Stimulated activated CD4-positive, alpha-beta T cell treated with anti-CD3 and anti-CD28 coated beads, Interleukin-1b, Interleukin-23, amount 100 ng/mL, for 4 hours (primary cell): ENCODE data around the gene AMZ2.
A peak's percentile ranks its signal among the peaks of the same experiment; 100 is the strongest.
"Not testable (repeated sequence)": the region's sequence is repeated elsewhere in the genome, so short reads cannot be mapped to it uniquely, and the experiment has no call there.

Experiments
- DNase-seq, 2 donors: peaks; one replicate each; pipeline ENCODE4 v3.0.0-alpha.2; 2020; ENCODE audit warnings: low read depth in 2 of 2

The AMZ2 gene

DNA sequence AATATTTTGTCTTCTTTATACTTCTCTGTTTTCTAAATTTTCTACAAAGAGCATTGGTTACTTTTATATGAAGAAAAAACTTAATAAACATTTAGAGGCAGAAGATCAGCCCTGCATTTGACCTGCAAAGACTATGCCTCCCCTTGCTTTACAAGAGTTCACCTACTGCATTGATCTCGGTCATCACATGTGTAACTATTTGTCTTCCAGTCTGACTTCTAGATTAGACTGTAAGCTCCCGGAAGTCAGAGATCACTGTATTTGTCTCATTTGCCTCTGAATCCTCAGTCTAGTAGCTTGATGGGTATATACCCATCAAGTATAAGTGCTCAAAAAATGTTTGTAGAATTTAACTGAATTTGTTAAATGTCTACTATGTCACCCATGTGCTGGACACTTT is 27.7 kb upstream of the AMZ2 start:
- DNase-seq: not testable (repeated sequence)

DNA sequence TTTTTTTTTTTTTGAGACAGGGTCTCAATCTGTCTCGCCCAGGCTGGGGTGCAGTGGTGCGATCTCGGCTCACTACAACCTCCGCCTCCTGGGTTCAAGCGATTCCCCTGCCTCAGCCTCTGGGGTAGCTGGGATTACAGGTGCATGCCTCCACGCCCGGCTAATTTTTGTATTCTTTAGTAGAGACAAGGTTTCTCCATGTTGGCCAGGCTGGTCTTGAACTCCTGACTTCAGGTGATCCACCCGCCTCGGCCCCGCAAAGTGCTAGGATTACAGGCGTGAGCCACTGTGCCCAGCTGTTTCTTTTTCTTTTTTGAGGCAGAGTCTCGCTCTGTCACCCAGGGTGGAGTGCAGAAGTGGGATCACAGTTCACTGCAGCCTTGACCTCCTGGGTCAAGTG is 27.1 kb upstream of the AMZ2 start:
- DNase-seq: not testable (repeated sequence)

DNA sequence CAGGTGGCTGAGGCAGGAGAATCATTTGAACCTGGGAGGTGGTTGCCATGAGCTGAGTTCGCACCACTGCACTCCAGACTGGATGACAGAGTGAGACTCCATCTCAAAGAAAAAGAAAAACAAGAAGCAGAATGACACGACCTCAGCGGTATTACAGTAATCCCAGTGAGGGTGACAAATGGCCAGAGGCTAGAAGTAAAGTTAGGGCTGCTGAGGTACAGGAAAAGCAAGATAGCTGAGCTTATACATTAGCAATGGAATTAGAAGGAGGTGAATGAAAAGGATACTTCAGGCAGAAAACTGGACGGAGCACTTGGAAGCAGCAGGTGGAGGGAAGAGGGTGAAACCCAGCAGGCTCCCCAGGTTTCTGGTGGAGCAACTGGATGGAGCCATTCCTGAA is 26.1 kb upstream of the AMZ2 start:
- no peak for DNase-seq

DNA sequence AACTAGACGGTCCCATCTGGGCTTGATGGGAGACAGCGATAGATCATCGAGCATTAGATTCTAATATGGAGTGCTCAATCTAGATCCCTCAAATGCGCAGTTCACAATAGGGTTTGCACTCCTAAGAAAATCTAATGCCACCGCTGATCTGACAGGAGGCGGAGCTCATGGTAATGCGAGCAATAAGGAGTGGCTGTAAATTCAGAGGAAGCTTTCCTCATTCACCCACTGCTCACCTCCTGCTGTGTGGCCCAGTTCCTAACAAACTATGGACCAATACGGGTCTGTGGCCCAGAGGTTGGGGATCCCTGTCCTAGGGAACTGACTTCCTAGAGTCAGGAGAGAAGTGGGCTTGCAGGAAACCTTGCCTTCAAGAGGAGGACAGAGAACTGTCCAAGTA is 25.2 kb upstream of the AMZ2 start:
- no peak for DNase-seq

DNA sequence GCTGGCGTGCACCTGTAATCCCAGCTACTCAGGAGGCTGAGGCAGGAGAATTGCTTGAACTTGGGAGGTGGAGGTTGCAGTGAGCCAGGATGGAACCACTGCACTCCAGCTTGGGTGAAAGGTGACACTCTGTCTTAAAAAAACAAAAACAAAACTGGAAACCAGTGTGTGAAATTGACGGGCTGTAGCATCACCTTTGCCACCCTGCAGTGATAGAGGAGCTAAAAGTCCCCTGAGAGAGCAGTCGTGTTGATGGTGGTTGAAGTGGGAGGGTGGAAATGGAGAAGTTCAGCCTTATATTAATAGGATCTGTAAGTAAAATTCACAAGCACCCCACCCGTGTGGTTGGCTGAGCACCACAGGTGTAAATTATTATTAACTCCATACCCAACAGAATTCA is 22.8 kb upstream of the AMZ2 start:
- not testable (repeated sequence) for DNase-seq

DNA sequence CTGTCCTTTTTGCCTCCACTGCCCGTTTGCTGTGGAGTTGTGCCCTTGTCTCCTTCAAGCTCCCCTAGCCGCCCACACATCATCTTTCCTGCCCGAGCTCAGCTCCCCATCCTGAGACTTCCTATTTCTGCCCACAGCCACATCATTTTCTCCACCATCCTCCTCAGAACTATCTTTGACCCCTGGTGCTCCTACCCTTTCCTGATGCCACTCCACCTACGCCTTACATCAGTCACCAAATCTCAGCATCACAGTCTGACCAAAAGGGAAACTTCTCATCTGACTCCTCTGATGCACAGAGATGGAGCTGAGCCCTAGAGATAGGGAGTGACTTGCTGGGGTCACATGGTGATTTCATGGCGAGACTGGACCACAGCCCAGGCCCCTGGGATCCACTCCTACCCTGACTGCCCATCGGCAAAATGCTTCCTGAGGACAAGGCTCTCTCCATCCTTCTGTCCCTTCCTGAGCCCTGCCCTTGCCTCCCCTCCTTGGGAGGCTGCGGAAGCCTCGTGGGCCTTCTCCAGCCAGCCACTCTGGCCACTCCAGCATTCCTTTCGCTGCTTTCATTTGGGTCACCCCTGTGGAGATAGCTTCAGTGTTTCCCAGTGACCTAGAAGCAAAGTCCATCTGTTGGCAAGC is 19.7 kb upstream of the AMZ2 start:
- DNase-seq: not testable (repeated sequence)

DNA sequence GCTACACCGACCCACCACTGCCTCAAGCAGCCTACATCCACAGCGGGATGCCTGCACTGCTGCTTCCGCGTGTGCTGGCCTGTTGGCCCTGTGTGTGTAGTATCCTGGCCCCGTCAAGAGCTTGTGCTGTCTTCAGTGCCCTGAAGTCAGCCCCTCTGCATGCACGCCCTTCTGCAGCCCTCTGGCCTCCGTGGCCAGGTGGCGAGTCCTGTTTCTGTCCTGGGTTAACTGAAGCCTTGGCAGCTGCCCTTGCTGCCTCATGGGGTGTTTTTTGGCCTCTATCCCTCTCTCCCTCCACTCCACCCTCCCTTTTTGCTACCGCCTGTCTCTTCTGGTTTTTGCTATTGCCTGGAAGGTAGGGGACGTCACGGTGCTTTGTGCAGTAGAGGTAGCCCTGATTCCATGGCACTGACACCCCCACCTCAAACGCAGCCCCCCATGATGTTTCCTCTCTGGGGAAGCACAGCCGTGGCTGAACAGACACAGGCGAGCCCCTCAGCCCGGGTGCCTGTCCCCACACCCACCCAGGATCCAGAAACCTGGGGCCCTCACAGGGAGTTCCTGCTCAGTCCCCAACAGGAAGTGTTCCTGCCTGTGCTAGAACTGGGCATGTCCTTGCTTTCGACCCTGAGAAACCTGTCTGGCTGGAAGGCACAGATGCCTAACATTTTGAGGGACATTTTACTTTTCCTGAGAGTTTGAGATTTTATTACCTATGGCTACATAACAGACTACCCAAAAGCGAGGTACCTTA is 18.8 kb upstream of the AMZ2 start:
- no peak for DNase-seq

DNA sequence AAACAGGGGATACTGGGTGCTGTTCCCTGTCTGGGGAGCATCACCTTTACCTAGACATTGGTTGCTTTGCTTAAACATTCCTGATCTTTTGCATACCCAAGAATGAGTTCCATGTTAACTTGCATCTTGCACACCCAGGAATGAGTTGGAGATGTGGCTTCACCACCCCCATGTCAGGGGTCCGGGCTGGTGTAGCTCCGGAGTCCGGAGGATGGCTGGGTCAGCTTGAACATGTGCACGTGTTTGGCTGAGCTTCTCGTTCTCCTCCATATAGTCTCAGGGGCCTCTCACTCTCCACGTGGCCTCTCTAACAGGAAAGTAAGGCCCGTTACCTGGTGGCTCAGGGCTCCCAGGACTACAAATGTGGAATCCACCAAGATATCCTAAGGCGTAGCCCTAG is 18.2 kb upstream of the AMZ2 start:
- DNase-seq: no peak

DNA sequence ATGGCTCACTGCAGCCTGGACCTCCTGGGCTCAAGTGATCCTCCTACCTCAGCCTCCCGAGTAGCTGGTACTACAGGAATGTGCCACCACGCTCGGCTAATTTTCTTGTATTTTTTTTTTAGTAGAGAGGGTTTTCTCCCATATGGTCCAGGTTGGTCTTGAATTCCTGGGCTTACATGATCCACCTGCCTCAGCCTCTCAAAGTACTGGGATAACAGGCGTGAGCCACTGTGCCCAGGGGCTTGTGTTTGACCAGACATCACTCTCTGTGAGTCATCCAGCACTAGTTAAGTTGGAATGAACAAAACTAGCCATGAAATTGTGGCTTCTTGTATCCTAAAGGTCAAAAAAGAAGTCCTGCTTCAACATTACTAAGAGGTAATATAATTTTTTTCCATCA is 16.7 kb upstream of the AMZ2 start:
- DNase-seq: not testable (repeated sequence)

DNA sequence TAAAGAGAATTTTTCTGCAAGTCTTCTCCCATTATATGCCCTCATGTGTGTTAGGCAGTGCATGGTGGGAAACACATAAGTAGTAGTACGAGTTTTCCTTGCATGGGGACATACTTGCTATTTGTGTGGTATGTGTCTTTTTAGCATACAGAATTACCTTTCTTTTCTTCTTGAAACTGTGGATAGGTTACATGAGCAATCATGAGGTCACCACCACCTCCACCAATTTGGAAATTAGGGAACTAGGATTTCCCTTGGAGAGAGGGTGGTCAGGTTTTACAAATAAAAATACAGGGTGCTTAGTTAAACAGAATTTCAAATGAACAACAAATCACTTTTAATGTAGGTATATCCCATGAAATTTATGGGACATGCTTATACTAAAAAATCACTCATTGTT is 16.3 kb upstream of the AMZ2 start:
- no peak for DNase-seq

DNA sequence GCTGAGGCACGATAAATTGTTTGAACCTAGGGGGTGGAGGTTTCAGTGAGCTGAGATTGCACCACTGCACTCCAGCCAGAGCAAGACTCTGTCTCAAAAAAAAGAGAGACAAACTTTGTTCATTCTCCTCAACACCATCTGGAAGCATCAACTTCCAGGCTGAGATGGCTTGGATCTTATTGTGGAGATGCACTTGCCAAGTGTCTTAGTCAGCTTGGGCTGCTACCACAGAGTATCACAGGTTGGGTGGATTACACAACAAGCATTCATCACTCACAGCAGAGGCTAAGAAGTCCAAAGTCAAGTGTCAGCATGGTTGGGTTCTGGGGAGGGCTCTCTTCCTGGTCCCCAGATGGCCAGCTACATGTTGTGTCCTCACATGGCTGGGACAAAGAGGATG is 15.1 kb upstream of the AMZ2 start:
- DNase-seq: not testable (repeated sequence)

DNA sequence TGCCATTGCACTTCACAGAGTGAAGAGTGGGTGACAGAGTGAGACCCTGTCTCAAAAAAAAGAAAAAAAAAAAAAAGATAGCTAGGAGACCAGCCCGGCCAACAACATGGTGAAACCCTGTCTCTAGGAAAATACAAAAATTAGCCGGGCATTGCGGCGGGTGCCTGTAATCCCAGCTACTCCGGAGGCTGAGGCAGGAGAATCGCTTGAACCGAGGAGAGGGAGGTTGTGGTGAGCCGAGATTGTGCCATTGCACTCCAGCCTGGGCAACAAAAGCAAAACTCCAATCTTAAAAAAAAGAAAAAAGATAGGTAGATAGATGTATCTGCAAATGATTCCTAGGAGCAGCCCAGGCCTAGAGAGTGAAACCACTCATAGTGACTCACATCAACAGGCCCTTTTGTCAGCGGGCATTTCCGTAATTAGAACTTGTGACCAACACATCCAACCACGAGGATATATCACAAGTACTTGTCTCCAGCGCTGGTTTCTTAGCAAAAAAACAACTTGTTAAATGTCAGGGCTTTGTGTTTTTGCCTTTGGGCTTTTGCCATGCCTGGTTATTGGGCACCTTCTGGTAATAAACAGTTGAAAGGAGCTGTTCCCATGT is 13.0 kb upstream of the AMZ2 start:
- not testable (repeated sequence) for DNase-seq

DNA sequence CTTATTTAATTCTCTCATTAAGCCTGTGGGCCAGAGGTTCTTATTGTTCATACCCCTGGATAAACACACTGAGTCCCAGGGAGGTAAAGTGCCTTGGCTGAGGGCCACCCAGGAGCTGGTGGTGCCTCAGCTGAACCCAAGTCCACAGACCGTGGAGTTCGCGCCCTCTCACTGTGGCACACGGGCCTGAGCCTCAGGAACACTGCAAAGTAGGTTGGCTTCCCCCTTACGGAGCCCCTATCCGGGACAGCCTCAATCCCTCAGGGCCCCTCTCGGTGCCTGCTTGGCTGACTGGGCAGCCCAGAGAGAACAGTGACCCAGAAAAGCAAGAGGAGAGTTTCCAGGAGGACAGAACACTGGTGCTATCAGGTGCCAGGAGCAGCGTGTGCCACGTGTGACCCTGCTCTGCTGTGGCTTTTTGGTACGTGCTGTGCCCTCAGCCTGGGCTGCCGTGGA is 12.5 kb upstream of the AMZ2 start:
- DNase-seq: not testable (repeated sequence)

DNA sequence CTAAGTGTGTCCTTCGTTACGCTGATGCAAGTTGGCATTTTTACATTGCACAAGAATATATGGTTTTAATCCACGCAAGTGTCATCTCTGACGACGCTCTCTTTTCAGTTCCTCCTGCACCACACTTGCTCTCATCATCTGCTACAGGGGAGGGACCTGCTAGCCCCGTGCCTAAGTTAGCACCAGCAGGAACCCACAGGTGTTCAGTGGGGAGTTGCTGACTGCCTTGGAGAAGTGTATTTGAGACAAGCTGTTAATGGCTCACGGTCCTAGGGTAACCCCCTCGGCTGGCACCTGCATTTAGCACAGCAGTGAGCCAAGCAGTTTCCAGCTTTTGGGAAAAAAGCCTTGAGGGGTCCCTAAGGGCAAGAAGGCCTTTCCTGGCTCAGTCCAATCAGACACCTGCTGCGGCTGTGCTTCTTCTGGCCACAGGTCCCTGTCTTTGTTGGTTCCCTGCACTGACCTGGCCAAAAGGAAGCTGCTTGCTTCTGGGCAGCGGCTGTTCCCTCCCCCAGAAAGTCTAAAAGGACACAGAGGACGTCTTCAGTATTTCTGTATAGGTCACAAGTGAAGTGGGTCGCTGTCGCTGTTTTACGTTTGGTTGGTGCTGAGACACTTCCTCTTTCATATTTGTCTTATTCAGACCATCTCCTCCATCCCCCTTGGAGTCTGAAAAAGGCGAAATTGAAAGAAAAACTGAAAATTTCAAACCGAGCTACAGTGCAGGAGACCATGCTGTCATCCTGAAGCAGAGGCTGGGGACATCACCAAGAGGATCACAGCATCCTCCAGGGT is 10.3 kb upstream of the AMZ2 start:
- DNase-seq: not testable (repeated sequence)

DNA sequence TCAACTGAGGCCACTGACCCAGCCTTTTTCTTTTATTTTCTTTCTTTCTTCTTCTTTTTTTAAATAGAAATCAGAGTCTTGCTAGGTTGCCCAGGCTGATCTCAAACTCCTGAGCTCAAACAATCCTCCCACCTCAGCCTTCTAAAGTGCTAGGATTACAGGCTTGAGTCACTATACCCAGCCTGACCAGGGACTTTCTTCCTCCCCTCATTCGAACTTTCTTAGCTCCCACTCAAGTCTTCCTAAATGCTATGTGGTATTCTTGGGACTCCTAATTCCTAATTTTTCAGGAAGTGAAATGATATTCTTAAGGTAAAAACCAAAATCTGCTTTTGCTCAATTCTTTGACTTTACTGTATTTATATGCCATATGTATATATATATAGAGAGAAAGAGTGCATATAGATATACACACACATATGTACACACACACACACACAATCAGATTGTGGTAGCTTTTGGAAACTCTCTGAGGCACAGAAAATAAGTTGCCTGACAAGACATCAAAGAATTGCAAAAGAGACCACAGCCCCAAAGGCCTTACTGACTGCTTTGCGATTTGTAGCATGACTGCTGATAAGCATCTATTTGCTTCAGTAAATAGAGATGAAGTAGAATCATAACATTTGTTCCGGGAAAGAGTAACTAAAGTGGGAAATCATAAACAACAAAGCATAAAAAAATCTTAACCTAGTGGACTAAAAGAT is 9.5 kb upstream of the AMZ2 start:
- DNase-seq: no peak

DNA sequence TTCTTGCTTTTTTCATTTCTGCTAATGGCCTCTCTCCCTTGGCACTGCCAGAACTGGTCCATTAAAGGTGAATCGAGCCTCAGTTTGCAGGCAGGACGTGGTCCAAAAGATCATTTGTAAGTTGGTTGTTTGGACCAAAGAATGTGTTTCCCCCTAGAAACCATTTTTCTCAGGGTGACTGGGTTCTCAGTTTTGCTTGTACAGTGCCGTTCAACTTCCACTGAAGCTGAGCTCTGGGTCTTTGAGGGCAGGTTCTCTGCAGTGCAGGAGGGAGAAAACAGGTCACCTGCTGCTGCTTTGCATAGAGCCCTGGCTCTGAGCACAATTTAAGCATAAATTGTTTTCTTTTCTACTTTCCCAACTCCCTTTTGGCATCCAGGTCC is 9.0 kb upstream of the AMZ2 start:
- no peak for DNase-seq

DNA sequence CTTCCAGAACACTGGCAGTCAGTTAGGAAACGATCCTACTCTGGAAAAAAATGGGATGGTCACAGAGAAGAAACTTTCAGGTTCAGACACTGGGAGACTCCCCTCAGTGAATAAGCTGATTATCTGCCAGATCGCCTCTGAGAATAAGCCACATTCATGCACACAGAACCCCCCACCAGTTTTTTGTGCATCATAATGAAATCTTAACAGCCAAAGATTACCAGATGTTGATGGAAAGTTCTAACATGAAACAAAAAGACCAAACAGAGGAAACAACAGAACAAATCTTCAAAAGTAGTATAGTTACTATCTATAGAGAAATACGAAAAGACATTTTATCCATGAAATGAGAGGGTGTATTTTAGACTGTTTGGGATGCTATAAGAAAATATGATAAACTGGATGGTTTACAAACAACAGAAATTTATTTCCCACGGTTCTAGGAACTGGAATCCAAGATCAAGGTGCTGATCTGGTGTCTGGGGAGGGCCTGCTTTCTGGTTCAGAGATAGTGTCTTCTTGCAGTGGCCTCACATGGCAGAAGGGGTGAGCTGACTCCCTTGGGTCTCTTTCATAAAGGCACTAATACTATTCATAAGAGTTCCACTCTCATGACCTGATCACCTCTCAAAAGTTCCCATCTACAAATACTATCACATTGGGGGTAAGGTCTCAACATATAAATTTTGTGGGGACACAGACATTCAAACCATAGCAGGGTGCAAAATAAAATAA is 8.0 kb upstream of the AMZ2 start:
- DNase-seq: no peak

DNA sequence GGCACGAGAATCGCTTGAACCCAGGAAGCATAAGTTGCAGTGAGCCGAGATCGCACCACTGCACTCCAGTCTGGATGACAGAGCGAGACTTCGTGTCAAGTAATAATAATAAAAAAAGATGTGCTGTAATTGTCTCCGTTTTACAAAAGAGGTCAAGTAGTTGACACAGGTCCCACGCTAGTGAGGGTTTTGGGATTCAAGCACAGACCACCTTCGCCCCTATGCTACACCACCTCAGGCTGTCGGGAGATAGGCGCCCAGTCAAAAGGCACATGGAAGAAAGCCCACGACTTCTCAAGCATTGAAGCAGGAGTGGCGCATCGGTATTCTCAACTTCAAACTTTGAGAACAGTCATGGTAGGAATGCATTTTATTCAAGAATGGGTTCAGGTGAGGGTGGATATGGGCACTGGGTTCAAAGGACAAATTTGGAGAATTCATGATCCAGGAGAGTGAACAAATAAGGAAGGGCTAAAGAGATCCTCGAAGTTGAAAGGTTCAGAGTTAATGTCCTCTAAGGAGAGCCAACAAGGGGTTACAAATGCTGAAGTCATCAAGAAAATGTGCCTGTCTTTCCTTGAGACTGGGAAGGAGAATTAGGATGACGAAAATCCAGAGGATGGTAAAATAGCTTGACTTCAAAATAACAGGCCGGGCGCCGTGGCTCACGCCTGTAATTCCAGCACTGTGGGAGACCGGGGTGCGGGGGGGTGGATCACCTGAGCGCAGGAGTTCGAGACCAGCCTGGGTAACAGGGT is 1.4 kb upstream of the AMZ2 start:
- no peak for DNase-seq

DNA sequence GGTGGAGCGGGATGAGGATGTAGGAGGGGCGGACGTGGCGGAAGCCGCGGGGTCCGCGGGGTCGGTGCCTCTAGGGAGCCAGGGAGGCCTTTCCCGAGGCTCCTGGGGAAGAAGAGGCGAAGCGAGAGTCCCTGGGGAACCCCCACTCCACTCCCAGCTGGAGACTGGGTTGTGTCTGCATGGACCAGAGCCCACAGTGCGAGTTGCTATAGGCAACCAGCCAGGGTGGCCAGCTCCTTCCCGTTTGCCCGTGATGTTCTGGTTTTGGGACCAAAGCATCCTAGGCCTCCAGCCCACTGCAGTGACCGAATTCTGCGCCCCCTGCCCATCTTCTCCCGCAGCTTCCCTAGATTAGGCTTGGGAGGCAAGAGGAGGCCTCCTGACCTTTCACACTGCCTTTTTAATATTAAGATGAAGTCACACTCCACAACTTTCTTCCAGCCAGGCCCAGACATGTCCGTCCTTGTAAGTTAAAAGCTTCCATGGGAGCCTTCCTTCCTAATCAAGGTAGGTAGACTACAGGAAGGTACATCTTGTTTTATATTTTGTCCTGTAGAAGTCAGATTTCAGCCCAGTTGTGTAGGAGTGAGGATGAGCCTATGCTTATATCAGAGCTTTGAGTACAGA is 469 bp downstream of the AMZ2 start:
- DNase-seq: peak in 1 of 2 donors; percentile 34

DNA sequence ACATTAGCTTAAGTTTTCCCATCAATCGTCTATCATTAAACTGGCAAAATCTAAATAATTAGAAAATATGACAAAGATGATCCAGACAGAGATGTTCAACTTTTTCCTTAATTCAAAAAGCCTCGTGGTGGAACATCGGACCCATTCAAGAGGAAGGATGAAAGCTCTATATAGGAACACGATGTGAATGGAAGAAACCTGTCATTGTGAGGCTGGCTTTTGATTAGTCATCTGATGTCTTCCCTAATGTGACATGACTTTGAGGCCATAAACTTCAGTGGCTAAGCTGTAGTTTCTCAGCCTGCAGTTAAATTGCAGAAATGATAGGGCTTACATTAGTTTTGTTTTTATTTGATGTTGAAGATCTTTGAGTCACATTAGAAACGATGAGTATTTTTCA is 1.0 kb downstream of the AMZ2 start:
- no peak for DNase-seq
